D721Med (cell line): Measurements from ENCODE around the gene CYP2U1.
"Not testable (repeated sequence)": the region's sequence is repeated elsewhere in the genome, so short reads cannot be mapped to it uniquely, and the experiment has no call there.

Experiments used
- DNase-seq: peaks from one replicate; pipeline ENCODE4 v3.0.0; 2011; ENCODE audit warnings: low spot score; ENCODE audit not compliant: insufficient read length
- FAIRE-seq: peaks from 2 replicates; lab custom pipeline; 2011; peaks lifted over from hg19 to GRCh38; lab: Jason Lieb, UNC
- CTCF ChIP-seq: IDR thresholded peaks from 2 replicates; pipeline ENCODE4 v1.5.1; 2012; ENCODE audit warnings: mild to moderate bottlenecking, control low read depth; ENCODE audit not compliant: insufficient read depth; ENCODE audit errors: missing control alignments

Gene CYP2U1

GRCh38 chr4:107922486-107923473 lies 8.6 kb upstream of the CYP2U1 start:
- TF ChIP-seq CTCF = no peak
- no peak for DNase-seq
- no peak for FAIRE-seq

GRCh38 chr4:107925713-107926112 lies 5.6 kb upstream of the CYP2U1 start:
- not testable (repeated sequence) for DNase-seq, FAIRE-seq

- FAIRE-seq, DNase-seq: not testable (repeated sequence)
These were observed 4.5 kb upstream of the CYP2U1 start for GRCh38 chr4:107926875-107927274.

- FAIRE-seq (no peak), DNase-seq (no peak)
- no peak for TF ChIP-seq CTCF
These were observed 499 bp downstream of the CYP2U1 start for GRCh38 chr4:107931775-107932321.

- FAIRE-seq (no peak), DNase-seq (no peak)
- TF ChIP-seq CTCF = no peak
These were observed 3.9 kb downstream of the CYP2U1 start for GRCh38 chr4:107935246-107935645.

GRCh38 chr4:107937040-107937439 lies 5.7 kb downstream of the CYP2U1 start:
- DNase-seq (no peak), FAIRE-seq (no peak)
- no peak for TF ChIP-seq CTCF

GRCh38 chr4:107939307-107939706 lies 8.0 kb downstream of the CYP2U1 start:
- TF ChIP-seq CTCF = no peak
- FAIRE-seq (no peak), DNase-seq (no peak)

- DNase-seq (no peak), FAIRE-seq (no peak)
- TF ChIP-seq CTCF = no peak
These were observed 14.5 kb downstream of the CYP2U1 start for GRCh38 chr4:107945809-107946208.
